Measurements from ENCODE around the gene VTA1. TPM values are rescaled to one million over a fixed set of nuclear protein-coding genes. Genes with fewer than 3 reads are reported as not detected.

The VTA1 gene
- total RNA-seq, 1 experiment from 2014 or later, result 67.8 TPM

- H4K20me1 ChIP-seq (ENCODE audit: insufficient read depth), result peaks cover 12% of the 10 kb centered on the region; the same call in 1 of the 2 replicates
- BruUV-seq (replicated peaks), result no TSS peak
- intact Hi-C loops (cut with micrococcal nuclease), result no loop called here
- no peak overlapping the region for H2AFZ ChIP-seq (ENCODE audit: low read depth, low read length, poor library complexity, severe bottlenecking)
- RAD21 ChIA-PET (ENCODE audit: low non-redundant PET in 1 of 2, low total read pairs in 2 of 2, uncharacterized antibody in 2 of 2, unreplicated experiment in 2 of 2), result no interaction called here
- H3K9ac ChIP-seq (ENCODE audit: low read length), result no peak overlapping the region
- no peak overlapping the region for H3K4me3 ChIP-seq (replicated peaks in 1 of 2; ENCODE audit: low read depth in 1 of 2, low read length in 2 of 2)
- peaks cover 7 to 9% of the 10 kb centered on the region in 2 experiments; a peak in 3 of 4 replicates for H3K4me1 ChIP-seq (ENCODE audit: control insufficient read depth in 1 of 2, insufficient read depth in 2 of 2, low read length in 2 of 2)
- CTCF ChIA-PET, result interaction anchor here (1.4 kb wide), 1 partner anchor 55 kb away, joined by 5 read pairs; no protein-coding TSS in a partner anchor
- no peak for TF ChIP-seq FOSL1 (IDR thresholded peaks at IDR 0.05; ENCODE audit: low read depth)
- TF ChIP-seq MAX (IDR thresholded peaks at IDR 0.05), result no peak
- TF ChIP-seq CBX3 (IDR thresholded peaks at IDR 0.05; ENCODE audit: low read depth), result no peak
- TF ChIP-seq ZBTB33 (IDR thresholded peaks at IDR 0.05; ENCODE audit: extremely low read depth, insufficient replicate concordance, low read length), result no peak
- TF ChIP-seq POLR2A (IDR thresholded peaks at IDR 0.05; ENCODE audit: borderline replicate concordance, extremely low read depth, insufficient read depth, insufficient read length), result no peak
- no peak for TF ChIP-seq YY1 (IDR thresholded peaks at IDR 0.05; ENCODE audit: extremely low read depth, insufficient replicate concordance, low read depth, low read length)
- POLR2A ChIA-PET, result no interaction called here
- H3K27me3 ChIP-seq (ENCODE audit: insufficient read depth, low read length), result no peaks in the 10 kb centered on the region
- no peaks in the 10 kb centered on the region; a peak in 1 of 4 replicates for H3K36me3 ChIP-seq (ENCODE audit: control insufficient read depth in 1 of 2, insufficient read depth in 2 of 2, low read length in 2 of 2)
- H3K4me2 ChIP-seq (ENCODE audit: low read length), result no peak overlapping the region
- H3K9me3 ChIP-seq (ENCODE audit: control insufficient read depth in 1 of 2, insufficient read depth in 1 of 2, low read depth in 1 of 2, low read length in 2 of 2), result no peaks in the 10 kb centered on the region
- DNase-seq (ENCODE audit: low read depth, low spot score) (no peak), ATAC-seq (no peak)
- no peaks in the 10 kb centered on the region for H3K9me2 ChIP-seq (ENCODE audit: insufficient read depth)
- H3K27ac ChIP-seq (ENCODE audit: low read depth, low read length), result no peak overlapping the region
- peaks cover 100% of the 10 kb centered on the region for H3K79me2 ChIP-seq (ENCODE audit: insufficient read depth, low read length)
These were observed 5.7 kb downstream of the VTA1 start for GRCh38 chr6:142152746-142153145.

GRCh38 chr6:142153196-142153595, 6.1 kb downstream of the VTA1 start:
- no TSS peak for BruUV-seq (replicated peaks)
- Histone ChIP-seq H4K20me1 (ENCODE audit: insufficient read depth) (peaks cover 12% of the 10 kb centered on the region; the same call in 1 of the 2 replicates), H2AFZ (ENCODE audit: low read depth, low read length, poor library complexity, severe bottlenecking) (no peak overlapping the region), H3K79me2 (ENCODE audit: insufficient read depth, low read length) (peaks cover 100% of the 10 kb centered on the region), H3K4me2 (ENCODE audit: low read length) (no peak overlapping the region), H3K4me3 (replicated peaks in 1 of 2; ENCODE audit: low read depth in 1 of 2, low read length in 2 of 2) (no peak overlapping the region), H3K36me3 (ENCODE audit: control insufficient read depth in 1 of 2, insufficient read depth in 2 of 2, low read length in 2 of 2) (no peaks in the 10 kb centered on the region; a peak in 1 of 4 replicates), H3K9me2 (ENCODE audit: insufficient read depth) (no peaks in the 10 kb centered on the region), H3K4me1 (ENCODE audit: control insufficient read depth in 1 of 2, insufficient read depth in 2 of 2, low read length in 2 of 2) (peaks cover 4 to 5% of the 10 kb centered on the region in 2 experiments; a peak in 3 of 4 replicates), H3K9me3 (ENCODE audit: control insufficient read depth in 1 of 2, insufficient read depth in 1 of 2, low read depth in 1 of 2, low read length in 2 of 2) (no peaks in the 10 kb centered on the region), H3K9ac (ENCODE audit: low read length) (no peak overlapping the region), H3K27ac (ENCODE audit: low read depth, low read length) (no peak overlapping the region), H3K27me3 (ENCODE audit: insufficient read depth, low read length) (no peaks in the 10 kb centered on the region)
- TF ChIP-seq, protein P1, sequence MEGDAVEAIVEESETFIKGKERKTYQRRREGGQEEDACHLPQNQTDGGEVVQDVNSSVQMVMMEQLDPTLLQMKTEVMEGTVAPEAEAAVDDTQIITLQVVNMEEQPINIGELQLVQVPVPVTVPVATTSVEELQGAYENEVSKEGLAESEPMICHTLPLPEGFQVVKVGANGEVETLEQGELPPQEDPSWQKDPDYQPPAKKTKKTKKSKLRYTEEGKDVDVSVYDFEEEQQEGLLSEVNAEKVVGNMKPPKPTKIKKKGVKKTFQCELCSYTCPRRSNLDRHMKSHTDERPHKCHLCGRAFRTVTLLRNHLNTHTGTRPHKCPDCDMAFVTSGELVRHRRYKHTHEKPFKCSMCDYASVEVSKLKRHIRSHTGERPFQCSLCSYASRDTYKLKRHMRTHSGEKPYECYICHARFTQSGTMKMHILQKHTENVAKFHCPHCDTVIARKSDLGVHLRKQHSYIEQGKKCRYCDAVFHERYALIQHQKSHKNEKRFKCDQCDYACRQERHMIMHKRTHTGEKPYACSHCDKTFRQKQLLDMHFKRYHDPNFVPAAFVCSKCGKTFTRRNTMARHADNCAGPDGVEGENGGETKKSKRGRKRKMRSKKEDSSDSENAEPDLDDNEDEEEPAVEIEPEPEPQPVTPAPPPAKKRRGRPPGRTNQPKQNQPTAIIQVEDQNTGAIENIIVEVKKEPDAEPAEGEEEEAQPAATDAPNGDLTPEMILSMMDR (IDR thresholded peaks at IDR 0.05 in 2 of 3, conservative IDR thresholded peaks at IDR 0.05 in 1 of 3; ENCODE audit: borderline replicate concordance in 1 of 3, insufficient read depth in 1 of 3, low read depth in 2 of 3, low read length in 2 of 3), result no peak
- ChIA-PET RAD21 (ENCODE audit: low non-redundant PET in 1 of 2, low total read pairs in 2 of 2, uncharacterized antibody in 2 of 2, unreplicated experiment in 2 of 2) (no interaction called here), POLR2A (no interaction called here), CTCF (no interaction called here)
- DNase-seq (ENCODE audit: low read depth, low spot score) (no peak), ATAC-seq (no peak)
- intact Hi-C loops (cut with micrococcal nuclease), result no loop called here

Measured in HCT116 (cell line).